GM18873 (cell line): ENCODE results near the gene GON4L.
"Not testable (repeated sequence)": the region's sequence is repeated elsewhere in the genome, so short reads cannot be mapped to it uniquely, and the experiment has no call there.

Source experiments
- ATAC-seq: cut with Tn5 transposase; IDR thresholded peaks from one replicate; pipeline ENCODE4 v1.9.1; 2021; ENCODE audit warnings: mild to moderate bottlenecking, moderate library complexity, moderate number of reproducible peaks; ENCODE audit not compliant: unreplicated experiment, low FRiP score

Gene GON4L

GRCh38 chr1:155873860-155874259 lies 16.8 kb upstream of the GON4L start:
- no peak for ATAC-seq

DNA sequence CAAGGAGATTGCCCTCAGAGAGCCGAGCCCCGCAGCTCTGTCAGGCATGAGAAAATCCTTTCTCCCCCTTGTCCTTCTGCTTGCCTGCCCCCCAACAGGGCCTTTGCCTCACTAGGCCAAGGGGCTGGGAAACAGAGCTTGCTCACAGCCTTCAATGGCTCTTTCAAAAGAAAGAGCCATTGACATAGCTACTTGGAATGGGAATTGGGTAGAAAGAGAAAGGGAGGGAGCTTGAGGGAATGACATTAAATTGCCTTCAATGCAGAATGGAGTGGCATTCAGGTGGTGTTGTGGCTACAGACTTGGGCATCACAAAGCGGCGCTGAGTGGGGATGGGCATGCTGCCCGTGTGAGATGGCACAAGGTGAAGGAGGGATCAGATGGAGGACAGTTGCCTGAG lies 15.5 kb upstream of the GON4L start:
- no peak for ATAC-seq

DNA sequence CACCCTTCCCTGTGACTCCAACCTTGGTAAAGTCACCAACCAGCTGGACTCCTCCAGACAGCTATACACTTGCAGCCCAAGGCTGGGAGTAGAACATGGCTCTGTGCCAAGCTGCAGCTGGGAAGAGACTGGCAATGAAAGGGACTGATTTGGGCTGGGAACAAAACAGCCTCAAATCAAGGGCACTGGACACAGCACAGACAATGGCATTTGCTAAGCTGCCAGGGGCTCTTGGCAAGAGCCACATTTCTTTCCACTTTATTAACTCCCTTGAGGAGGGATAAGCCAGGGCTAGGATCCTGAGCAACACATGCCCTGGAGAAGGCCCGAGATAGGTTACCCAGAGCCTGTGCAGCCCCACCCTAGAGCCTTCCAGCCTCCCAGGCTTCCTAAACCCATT lies 14.4 kb upstream of the GON4L start:
- ATAC-seq = no peak

- no peak for ATAC-seq
Observed at GRCh38 chr1:155867766-155868165, 10.8 kb upstream of the GON4L start.

- ATAC-seq = no peak
Observed at GRCh38 chr1:155864393-155864792, 7.4 kb upstream of the GON4L start.

- no peak for ATAC-seq
Observed at GRCh38 chr1:155861896-155862295, 4.9 kb upstream of the GON4L start.

DNA sequence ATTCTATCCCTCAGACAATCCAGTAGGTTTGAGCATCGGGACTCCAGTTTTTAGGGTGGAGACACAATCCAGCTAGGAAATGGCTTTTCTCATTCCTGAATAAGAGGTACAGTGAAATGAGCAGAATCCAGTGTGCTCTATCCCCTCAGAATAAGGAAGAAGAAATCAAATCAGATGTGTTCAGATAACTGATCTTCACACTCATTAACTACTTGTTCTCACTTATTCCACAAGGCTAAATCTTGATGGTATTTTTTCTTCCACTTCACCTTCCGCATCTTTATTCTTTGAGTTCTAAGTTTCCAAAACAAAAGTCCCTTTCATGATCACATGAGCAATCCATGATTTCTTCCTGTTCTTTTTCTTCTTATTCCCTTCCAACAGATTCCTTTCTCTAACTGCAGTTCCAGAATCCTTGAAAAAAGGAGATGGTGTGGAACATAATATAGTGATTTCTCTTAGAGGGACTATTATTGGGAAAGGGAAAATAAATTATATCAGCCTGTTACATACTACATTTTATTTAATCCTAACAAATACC lies 4.0 kb upstream of the GON4L start:
- ATAC-seq = no peak

DNA sequence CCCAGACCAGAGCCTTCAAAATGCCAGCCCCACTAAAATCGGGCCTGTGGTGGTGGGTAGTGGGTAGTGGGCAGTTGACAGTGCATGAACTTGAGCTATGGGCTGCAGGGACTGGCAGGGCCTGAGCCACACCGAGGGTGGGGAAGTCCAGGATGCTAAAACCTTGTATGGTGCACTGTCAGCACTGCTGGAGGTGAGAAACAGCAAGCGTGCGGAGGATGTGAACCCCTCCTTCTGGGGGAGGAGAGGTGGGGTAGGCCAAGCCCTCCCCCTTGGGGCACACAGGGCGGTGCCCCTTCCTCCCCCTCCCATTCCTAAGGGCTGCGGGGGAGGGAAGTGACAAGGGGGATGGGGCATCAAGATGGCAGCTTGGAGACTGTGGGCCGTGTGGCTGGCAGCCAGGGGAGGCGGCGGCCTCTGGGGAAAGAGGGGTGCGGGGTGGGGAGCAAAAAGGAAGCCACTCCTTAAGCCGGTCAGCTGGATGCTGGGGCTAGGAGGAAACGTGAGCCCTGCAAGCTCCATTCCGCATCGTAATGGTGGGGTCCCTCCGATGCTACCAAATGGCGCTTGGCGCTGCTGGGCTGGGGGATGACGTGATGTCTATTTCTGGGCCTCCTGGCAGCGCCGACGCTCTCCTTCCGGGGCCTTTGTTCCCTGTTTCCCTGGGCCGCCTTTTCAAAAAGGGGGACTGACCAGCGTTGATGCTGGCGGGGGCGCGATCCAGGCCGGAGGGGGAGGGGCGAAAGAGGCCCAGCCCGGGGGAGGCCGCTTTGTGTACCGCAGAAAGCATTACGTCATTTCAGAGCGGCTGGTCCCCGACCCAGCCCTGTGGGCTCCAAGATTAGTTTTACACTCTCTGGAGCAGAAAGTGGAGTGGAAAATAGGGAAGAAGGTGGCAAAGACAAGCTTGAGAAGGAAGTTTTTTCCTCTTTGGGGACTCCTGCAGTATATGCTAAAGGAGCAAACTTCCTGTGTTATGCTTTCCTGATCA lies 3.2 kb upstream of the GON4L start:
- ATAC-seq = no peak

- ATAC-seq = peak; percentile 51
Observed at GRCh38 chr1:155859234-155859829, 2.3 kb upstream of the GON4L start, which contains the start of gene SYT11. Gene SYT11, plus strand, starts transcription at chr1:155859567. Its CDS starts 195 bp downstream, at chr1:155859762.

DNA sequence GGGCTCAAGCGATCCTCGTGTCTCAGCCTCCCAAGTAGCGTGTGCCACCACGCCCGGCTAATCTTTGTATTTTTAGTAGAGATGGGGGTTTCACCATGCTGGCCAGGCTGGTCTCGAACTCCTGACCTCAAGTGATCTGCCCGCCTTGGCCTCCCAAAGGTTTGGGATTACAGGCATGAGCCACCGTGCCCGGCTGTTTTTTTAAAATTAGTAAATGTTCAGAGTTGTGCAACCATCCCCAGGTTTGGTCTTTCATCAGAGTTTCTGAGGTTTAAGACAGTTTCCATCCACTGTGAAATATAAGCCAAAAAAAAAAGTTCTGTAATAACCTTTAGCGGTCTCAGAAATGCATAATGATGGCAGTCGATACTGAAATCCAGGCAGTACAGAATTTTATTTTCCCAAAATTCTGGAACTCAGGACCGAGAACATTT lies 1.8 kb upstream of the GON4L start:
- ATAC-seq = no peak

- no peak for ATAC-seq
Observed at GRCh38 chr1:155856257-155856974, 598 bp downstream of the GON4L start.

DNA sequence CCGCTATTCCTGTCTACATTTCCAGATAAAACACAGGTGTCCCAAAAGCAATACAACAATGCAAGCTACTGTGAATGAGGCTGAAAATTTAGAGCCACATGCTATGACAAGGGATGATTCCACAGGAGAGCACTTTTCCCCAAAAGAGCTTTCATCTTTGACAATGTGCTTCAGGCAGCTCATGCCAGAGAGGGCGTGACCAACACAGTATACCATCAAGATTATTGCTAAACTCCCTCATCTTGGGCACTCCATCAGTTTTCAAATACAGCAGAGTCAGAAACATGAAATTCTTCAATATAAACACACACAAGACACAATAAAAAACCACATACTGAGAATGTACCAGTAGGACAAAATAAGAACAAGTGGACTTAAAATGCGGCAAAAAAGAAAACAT lies 6.7 kb downstream of the GON4L start:
- ATAC-seq = no peak

DNA sequence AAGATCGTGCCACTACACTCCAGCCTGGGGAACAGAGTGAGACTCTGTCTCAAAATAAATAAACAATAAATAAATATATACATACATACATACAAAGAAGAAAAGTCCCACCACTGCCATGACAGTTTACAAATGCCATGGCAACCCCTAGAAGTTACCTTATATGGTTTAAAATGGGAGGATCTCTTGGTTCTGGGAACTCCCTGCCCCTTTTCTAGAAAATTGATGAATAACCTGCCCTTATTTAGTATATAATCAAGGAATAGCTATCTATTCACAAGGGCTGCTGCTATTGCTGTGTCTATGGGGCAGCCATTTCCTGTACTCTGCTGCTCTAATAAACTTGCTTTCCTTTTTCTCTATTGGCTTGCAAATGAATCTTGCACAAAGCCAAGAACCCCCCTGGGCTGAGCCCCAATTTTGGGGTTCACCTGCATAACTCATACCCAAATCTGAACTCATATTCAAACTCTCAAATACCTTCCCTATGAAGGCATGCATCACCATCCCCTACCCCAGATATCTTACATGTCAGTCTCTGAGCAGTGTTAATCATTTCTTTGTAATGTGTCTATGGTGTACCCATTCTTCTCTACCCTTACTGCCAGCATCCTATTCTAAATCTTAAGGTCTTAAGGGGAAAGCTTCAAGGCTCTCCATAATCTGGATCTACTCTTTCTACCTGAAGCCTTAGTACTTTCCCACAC lies 9.0 kb downstream of the GON4L start:
- no peak for ATAC-seq

DNA sequence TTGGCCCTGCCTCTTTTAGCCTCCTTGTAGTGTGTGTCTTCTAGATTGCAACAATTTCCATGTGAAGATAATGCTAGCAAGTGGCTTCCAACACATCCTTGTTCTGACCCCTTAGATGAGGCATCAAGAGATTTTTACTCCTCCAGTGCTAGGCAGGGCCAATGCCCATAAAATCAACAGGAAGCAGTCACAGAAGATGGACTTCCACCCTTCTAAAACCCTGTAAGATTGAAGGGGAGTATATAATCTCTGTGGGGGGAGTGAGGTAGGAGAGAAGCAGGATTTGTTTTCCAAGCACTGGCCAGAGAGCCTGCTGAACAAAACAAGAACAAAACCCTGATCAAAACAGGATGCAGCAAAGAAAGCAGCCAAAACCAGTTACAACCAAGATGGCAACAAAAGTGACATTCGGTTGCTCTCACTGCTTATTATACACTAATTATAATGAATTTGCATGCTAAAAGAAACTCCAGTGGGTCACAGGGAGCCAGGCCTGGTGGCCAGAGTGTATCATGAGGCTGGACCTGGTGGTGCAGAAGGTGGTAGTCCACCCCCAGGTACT lies 12.1 kb downstream of the GON4L start:
- no peak for ATAC-seq

GRCh38 chr1:155840386-155840785 lies 16.6 kb downstream of the GON4L start:
- ATAC-seq = no peak

GRCh38 chr1:155835548-155835947 lies 21.5 kb downstream of the GON4L start:
- no peak for ATAC-seq

- ATAC-seq = not testable (repeated sequence)
Observed at GRCh38 chr1:155834927-155835399, 22.1 kb downstream of the GON4L start.

GRCh38 chr1:155834296-155834926 lies 22.6 kb downstream of the GON4L start:
- ATAC-seq = no peak

- no peak for ATAC-seq
Observed at GRCh38 chr1:155833665-155834295, 23.2 kb downstream of the GON4L start.
